K562 (cell line): ENCODE measurements around the gene GLT8D2. TPM values are rescaled to one million over a fixed set of nuclear protein-coding genes. Genes with fewer than 3 reads are reported as not detected.

Experiments used
- FOXA3 ChIP-seq, 2 experiments: fragments of 450-650 bp in 1 of 2; sonication (generic) in 1 of 2; formaldehyde crosslinking; IDR thresholded peaks in 1 of 2; conservative IDR thresholded peaks in 1 of 2; 2 replicates each; pipeline versions ENCODE4 v1.4.0 to v1.8.0; 2020 to 2022; ENCODE audit warnings: mild to moderate bottlenecking in 2 of 2, missing genetic modification reagents in 1 of 2
- MAFK ChIP-seq: IDR thresholded peaks from 2 replicates; pipeline ENCODE4 v1.6.1; 2011; ENCODE audit warnings: low read length, improper control_type of control experiment
- NRF1 ChIP-seq, 2 experiments: fragments of 450-650 bp; IDR thresholded peaks in 1 of 2; conservative IDR thresholded peaks in 1 of 2; 2 replicates each; pipeline ENCODE4 v1.6.1; 2014; ENCODE audit warnings: mild to moderate bottlenecking in 2 of 2
- POLR2G ChIP-seq: fragments of 200-400 bp; formaldehyde crosslinking; IDR thresholded peaks from 2 replicates; pipeline ENCODE4 v1.6.1; 2017; ENCODE audit warnings: low read depth, mild to moderate bottlenecking, antibody characterized with exemption, low read length, moderate library complexity
- SPI1 ChIP-seq: IDR thresholded peaks from 2 replicates; pipeline ENCODE4 v1.6.1; 2011; ENCODE audit warnings: low read depth, low read length, control low read depth, borderline replicate concordance
- ZBTB40 ChIP-seq, 2 experiments: fragments of 450-650 bp in 1 of 2; sonication (generic) in 1 of 2; formaldehyde crosslinking in 1 of 2; IDR thresholded peaks; 2 replicates each; pipeline versions ENCODE4 v1.7.1 to v1.9.0; 2016 to 2022; ENCODE audit warnings: inconsistent platforms in 1 of 2, mild to moderate bottlenecking in 1 of 2, missing genetic modification reagents in 1 of 2
- ZNF354B ChIP-seq: fragments of 250-450 bp; sonication (Bioruptor Pico); IDR thresholded peaks from 2 replicates; pipeline ENCODE4 v1.4.0; 2020
- ZNF436 ChIP-seq: fragments of 250-450, 450-650 bp; sonication (Bioruptor Pico); formaldehyde crosslinking; IDR thresholded peaks from 2 replicates; pipeline ENCODE4 v1.7.0; 2020; ENCODE audit warnings: mild to moderate bottlenecking
- ZNF696 ChIP-seq: fragments of 250-450 bp; sonication (Bioruptor Pico); conservative IDR thresholded peaks from 2 replicates; pipeline ENCODE4 v1.4.0; 2020; ENCODE audit warnings: mild to moderate bottlenecking, moderate library complexity
- polyA plus RNA-seq, 8 experiments: library from polyadenylated mRNA; depleted of rRNA in 4 of 8; stranded (reverse) in 5 of 8; unstranded in 3 of 8; fragments of >200 nt; fragmentation: Nextera tagmentation in 2 of 8; fragmentation: Illumina TruSeq in 1 of 8; extraction: Ambion mirVana in 2 of 8; extraction: Trizol in 1 of 8; gene quantifications; 2 replicates each; pipeline versions ENCODE4 v1.2.1 to v1.2.3, GENCODE V29; 2011 to 2014; ENCODE audit warnings: inconsistent platforms in 1 of 8, missing spikeins in 1 of 8
- total RNA-seq, 7 experiments: library from RNA; depleted of rRNA in 6 of 7; stranded (reverse); fragments of >200 nt in 6 of 7; fragmentation: Illumina TruSeq in 2 of 7; extraction: Trizol in 2 of 7; gene quantifications; 2 replicates each; pipeline versions ENCODE4 v1.2.1 to v1.2.3, GENCODE V29; 2011 to 2021; ENCODE audit warnings: low replicate concordance in 1 of 7
- TF ChIP-seq, protein P1 (sequence below), 3 experiments: IDR thresholded peaks in 2 of 3; conservative IDR thresholded peaks in 1 of 3; 2 replicates each; pipeline ENCODE4 v1.5.1; 2011 to 2012; ENCODE audit warnings: low read length in 3 of 3, mild to moderate bottlenecking in 3 of 3, control low read depth in 2 of 3, improper control_type of control experiment in 1 of 3, inconsistent platforms in 1 of 3, low read depth in 1 of 3, mixed read lengths in 1 of 3, moderate library complexity in 1 of 3; ENCODE audit not compliant: insufficient read depth in 2 of 3
- TF ChIP-seq, protein P2 (sequence below): fragments of 250-450 bp; sonication (Bioruptor Pico); IDR thresholded peaks from 2 replicates; pipeline ENCODE4 v1.8.0; 2022; ENCODE audit warnings: moderate library complexity, mild to moderate bottlenecking, inconsistent platforms
- TF ChIP-seq, protein P3 (sequence below): fragments of 450-650 bp; IDR thresholded peaks from 2 replicates; pipeline ENCODE4 v1.6.1; 2016; ENCODE audit warnings: borderline replicate concordance

Gene GLT8D2
- total and polyA plus RNA-seq, 9 of the 15 experiments (the other 6 are each of a cell fraction or from before 2014, with no cell fraction given), result 0.18 to 0.27 (median 0.18) TPM; not detected in 6

- TF ChIP-seq, protein P1, sequence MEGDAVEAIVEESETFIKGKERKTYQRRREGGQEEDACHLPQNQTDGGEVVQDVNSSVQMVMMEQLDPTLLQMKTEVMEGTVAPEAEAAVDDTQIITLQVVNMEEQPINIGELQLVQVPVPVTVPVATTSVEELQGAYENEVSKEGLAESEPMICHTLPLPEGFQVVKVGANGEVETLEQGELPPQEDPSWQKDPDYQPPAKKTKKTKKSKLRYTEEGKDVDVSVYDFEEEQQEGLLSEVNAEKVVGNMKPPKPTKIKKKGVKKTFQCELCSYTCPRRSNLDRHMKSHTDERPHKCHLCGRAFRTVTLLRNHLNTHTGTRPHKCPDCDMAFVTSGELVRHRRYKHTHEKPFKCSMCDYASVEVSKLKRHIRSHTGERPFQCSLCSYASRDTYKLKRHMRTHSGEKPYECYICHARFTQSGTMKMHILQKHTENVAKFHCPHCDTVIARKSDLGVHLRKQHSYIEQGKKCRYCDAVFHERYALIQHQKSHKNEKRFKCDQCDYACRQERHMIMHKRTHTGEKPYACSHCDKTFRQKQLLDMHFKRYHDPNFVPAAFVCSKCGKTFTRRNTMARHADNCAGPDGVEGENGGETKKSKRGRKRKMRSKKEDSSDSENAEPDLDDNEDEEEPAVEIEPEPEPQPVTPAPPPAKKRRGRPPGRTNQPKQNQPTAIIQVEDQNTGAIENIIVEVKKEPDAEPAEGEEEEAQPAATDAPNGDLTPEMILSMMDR (IDR thresholded peaks at IDR 0.05 in 2 of 3, conservative IDR thresholded peaks at IDR 0.05 in 1 of 3; ENCODE audit: insufficient read depth in 2 of 3, low read depth in 1 of 3, low read length in 3 of 3), result 0 out of 6 replicates have a peak, but pooled peaks of 1 of the 3 experiments have one; percentile 13
- TF ChIP-seq, protein P2, sequence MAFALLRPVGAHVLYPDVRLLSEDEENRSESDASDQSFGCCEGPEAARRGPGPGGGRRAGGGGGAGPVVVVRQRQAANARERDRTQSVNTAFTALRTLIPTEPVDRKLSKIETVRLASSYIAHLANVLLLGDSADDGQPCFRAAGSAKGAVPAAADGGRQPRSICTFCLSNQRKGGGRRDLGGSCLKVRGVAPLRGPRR, result no peak
- TF ChIP-seq ZNF436 (CRISPR knock-in tag) (no peak), ZNF696 (no peak), MAFK (peak; percentile 53), SPI1 (peak; percentile 69; the same call in 1 of the 2 replicates), FOXA3 (CRISPR knock-in tag; conservative IDR thresholded peaks at IDR 0.05 in 1 of 2, IDR thresholded peaks at IDR 0.05 in 1 of 2) (no peak), ZNF354B (CRISPR knock-in tag) (no peak), NRF1 (conservative IDR thresholded peaks at IDR 0.05 in 1 of 2, IDR thresholded peaks at IDR 0.05 in 1 of 2) (peak; percentile 95 to 96), POLR2G (peak; percentile 98), ZBTB40 (IDR thresholded peaks at IDR 0.05) (peak; percentile 93), ZBTB40 (CRISPR knock-in tag; IDR thresholded peaks at IDR 0.05) (no peak)
- TF ChIP-seq, protein P3, sequence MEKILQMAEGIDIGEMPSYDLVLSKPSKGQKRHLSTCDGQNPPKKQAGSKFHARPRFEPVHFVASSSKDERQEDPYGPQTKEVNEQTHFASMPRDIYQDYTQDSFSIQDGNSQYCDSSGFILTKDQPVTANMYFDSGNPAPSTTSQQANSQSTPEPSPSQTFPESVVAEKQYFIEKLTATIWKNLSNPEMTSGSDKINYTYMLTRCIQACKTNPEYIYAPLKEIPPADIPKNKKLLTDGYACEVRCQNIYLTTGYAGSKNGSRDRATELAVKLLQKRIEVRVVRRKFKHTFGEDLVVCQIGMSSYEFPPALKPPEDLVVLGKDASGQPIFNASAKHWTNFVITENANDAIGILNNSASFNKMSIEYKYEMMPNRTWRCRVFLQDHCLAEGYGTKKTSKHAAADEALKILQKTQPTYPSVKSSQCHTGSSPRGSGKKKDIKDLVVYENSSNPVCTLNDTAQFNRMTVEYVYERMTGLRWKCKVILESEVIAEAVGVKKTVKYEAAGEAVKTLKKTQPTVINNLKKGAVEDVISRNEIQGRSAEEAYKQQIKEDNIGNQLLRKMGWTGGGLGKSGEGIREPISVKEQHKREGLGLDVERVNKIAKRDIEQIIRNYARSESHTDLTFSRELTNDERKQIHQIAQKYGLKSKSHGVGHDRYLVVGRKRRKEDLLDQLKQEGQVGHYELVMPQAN, result peak; percentile 91
Observed at GRCh38 chr12:103965590-103966504, 84.1 kb downstream of the GLT8D2 start, which contains the start of gene TDG (continued).
